Measurements from ENCODE around the gene SLC13A5. TPM values are rescaled to one million over a fixed set of nuclear protein-coding genes. Genes with fewer than 3 reads are reported as not detected.

Gene SLC13A5
- polyA plus RNA-seq, 3 donors: not detected

DNA sequence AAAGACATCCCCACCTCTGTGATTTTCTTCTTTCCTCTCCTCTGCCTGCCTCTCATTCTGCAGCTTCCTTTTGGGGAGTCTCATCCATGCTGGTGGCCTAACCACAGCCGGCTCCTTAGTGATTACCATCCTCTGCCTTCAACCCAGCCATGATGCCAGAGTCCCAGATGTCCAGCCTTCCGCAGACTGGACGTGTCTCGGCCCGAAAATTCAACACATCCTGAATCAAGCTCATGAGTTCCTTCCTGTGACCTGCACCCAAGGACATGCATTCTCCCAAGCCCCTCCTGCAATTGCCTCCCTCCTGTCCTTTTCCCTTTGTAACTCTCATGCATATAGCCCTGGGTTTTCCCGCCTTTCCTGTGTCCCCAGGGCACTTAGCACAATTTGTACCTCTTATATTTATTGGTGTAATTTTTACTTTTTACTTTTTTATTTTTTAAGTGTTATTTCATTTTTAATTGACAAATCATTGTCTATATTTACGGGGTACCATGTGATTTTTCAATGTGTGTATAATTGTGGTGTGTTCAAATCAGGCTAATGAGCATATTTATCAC lies 1.2 kb upstream of the SLC13A5 start:
- H3K36me3 ChIP-seq (replicated peaks in 1 of 2; ENCODE audit: control insufficient read depth in 1 of 2, insufficient read depth in 2 of 2, low read length in 2 of 2): no peaks in the 10 kb centered on the region
- peaks cover 38 to 50% (median 44%) of the 10 kb centered on the region in 3 donors for H3K27me3 Mint-ChIP-seq (ENCODE audit: low read depth in 3 of 3)
- no peak overlapping the region for H3K4me2 ChIP-seq (replicated peaks; ENCODE audit: extremely low read depth, low read length, poor library complexity, severe bottlenecking)

DNA sequence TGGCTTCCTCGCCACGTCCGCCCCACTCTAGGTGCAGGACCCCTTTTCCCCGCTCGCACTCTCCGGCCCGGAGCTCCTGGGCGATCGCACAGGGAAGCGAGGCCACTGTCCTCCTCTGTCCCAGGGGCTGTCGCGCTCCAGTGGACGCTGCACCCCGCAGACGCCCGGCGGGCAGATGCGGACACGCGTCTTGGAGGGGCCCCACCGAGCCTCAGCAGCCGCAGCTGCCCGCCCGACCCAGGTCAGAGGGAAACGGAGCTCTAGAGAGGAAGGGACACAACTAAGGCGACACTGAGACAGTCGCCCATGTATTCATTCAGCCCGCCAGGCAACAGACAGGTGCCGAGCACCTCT lies 726 bp upstream of the SLC13A5 start:
- H3K9me3 Mint-ChIP-seq: peaks cover 0 to 29% (median 17%) of the 10 kb centered on the region in 7 donors
- Histone ChIP-seq H3K4me3 (replicated peaks in 1 of 3; ENCODE audit: low read depth in 2 of 3, low read length in 3 of 3) (peak overlapping the region in 1 of 3 experiments; percentile 58), H3K9me3 (replicated peaks in 1 of 2; ENCODE audit: control insufficient read depth in 1 of 2, insufficient read depth in 1 of 2, low read length in 2 of 2) (peaks cover 3 to 9% of the 10 kb centered on the region in 2 donors), H3K79me2 (ENCODE audit: insufficient read depth, low read length) (no peaks in the 10 kb centered on the region), H2AFZ (ENCODE audit: insufficient read depth, low read depth, low read length, poor library complexity, severe bottlenecking) (peak overlapping the region; percentile 59), H3K36me3 (replicated peaks in 1 of 2; ENCODE audit: control insufficient read depth in 1 of 2, insufficient read depth in 2 of 2, low read length in 2 of 2) (no peaks in the 10 kb centered on the region), H3K4me2 (replicated peaks; ENCODE audit: extremely low read depth, low read length, poor library complexity, severe bottlenecking) (peak overlapping the region; percentile 69), H3K27ac (ENCODE audit: low read depth in 1 of 2, low read length in 2 of 2) (no peak overlapping the region), H4K20me1 (ENCODE audit: insufficient read depth, low read length) (no peaks in the 10 kb centered on the region), H3K9ac (ENCODE audit: insufficient read depth, low read length, poor library complexity, severe bottlenecking) (peak overlapping the region; percentile 32), H3K4me1 (ENCODE audit: control insufficient read depth in 1 of 2, insufficient read depth in 2 of 2, low read length in 2 of 2) (peaks cover 32 to 33% of the 10 kb centered on the region in 2 donors), H3K27me3 (ENCODE audit: control insufficient read depth in 2 of 2, insufficient read depth in 2 of 2, low read length in 2 of 2) (peaks cover 12 to 36% of the 10 kb centered on the region in 2 donors)
- peak overlapping the region; percentile 63 to 87 for H3K4me3 Mint-ChIP-seq
- intact Hi-C loops (cut with micrococcal nuclease): no loop called here
- peaks cover 34% of the 10 kb centered on the region for H3K4me1 Mint-ChIP-seq
- DNase-seq: no peak
- peaks cover 0 to 8% of the 10 kb centered on the region in 2 donors for H3K36me3 Mint-ChIP-seq
- H3K27ac Mint-ChIP-seq: peak overlapping the region in 1 of 7 donors; percentile 81
- 17% methylated on average over 29 of the region's 29 CpGs for WGBS (ENCODE audit: insufficient coverage)
- no peak for TF ChIP-seq CTCF (IDR thresholded peaks at IDR 0.05)
- H3K27me3 Mint-ChIP-seq (ENCODE audit: low read depth in 3 of 3): peaks cover 38 to 50% (median 42%) of the 10 kb centered on the region in 3 donors

More for the DNA sequence above, 1.2 kb upstream of the SLC13A5 start:
- no peak for DNase-seq
- no peak for TF ChIP-seq CTCF (IDR thresholded peaks at IDR 0.05)
- WGBS (ENCODE audit: insufficient coverage): 89% methylated on average over 5 of the region's 7 CpGs
- peaks cover 34% of the 10 kb centered on the region for H3K4me1 Mint-ChIP-seq
- peaks cover 32 to 33% of the 10 kb centered on the region in 2 donors for H3K4me1 ChIP-seq (ENCODE audit: control insufficient read depth in 1 of 2, insufficient read depth in 2 of 2, low read length in 2 of 2)
- H3K9me3 ChIP-seq (replicated peaks in 1 of 2; ENCODE audit: control insufficient read depth in 1 of 2, insufficient read depth in 1 of 2, low read length in 2 of 2): peaks cover 3 to 9% of the 10 kb centered on the region in 2 donors
- intact Hi-C loops (cut with micrococcal nuclease): no loop called here
- H3K4me3 Mint-ChIP-seq: peak overlapping the region; percentile 24 to 87
- no peak overlapping the region for H3K27ac ChIP-seq (ENCODE audit: low read depth in 1 of 2, low read length in 2 of 2)
- H3K9me3 Mint-ChIP-seq: peaks cover 0 to 29% (median 17%) of the 10 kb centered on the region in 7 donors
- no peak overlapping the region for H2AFZ ChIP-seq (ENCODE audit: insufficient read depth, low read depth, low read length, poor library complexity, severe bottlenecking)
- H3K27me3 ChIP-seq (ENCODE audit: control insufficient read depth in 2 of 2, insufficient read depth in 2 of 2, low read length in 2 of 2): peaks cover 14 to 37% of the 10 kb centered on the region in 2 donors
- no peaks in the 10 kb centered on the region for H4K20me1 ChIP-seq (ENCODE audit: insufficient read depth, low read length)
- no peaks in the 10 kb centered on the region for H3K79me2 ChIP-seq (ENCODE audit: insufficient read depth, low read length)
- H3K27ac Mint-ChIP-seq: peak overlapping the region in 1 of 7 donors; percentile 81
- H3K9ac ChIP-seq (ENCODE audit: insufficient read depth, low read length, poor library complexity, severe bottlenecking): no peak overlapping the region
- H3K4me3 ChIP-seq (replicated peaks in 1 of 3; ENCODE audit: low read depth in 2 of 3, low read length in 3 of 3): no peak overlapping the region
- peaks cover 0 to 8% of the 10 kb centered on the region in 2 donors for H3K36me3 Mint-ChIP-seq
